ENCODE data around the gene GABARAPL1.

The GABARAPL1 gene

GRCh38 chr12:10256064-10256463 is 43.4 kb downstream of the GABARAPL1 start:
- no peak overlapping the region for H3K9ac ChIP-seq
- H3K4me2 ChIP-seq: no peak overlapping the region
- H3K4me1 ChIP-seq (ENCODE audit: low read depth, poor library complexity, severe bottlenecking): no peaks in the 10 kb centered on the region
- H3K79me2 ChIP-seq (ENCODE audit: insufficient read depth, low read depth): no peaks in the 10 kb centered on the region
- no peaks in the 10 kb centered on the region for H3K36me3 ChIP-seq (ENCODE audit: insufficient read depth)
- TF ChIP-seq, protein P1, sequence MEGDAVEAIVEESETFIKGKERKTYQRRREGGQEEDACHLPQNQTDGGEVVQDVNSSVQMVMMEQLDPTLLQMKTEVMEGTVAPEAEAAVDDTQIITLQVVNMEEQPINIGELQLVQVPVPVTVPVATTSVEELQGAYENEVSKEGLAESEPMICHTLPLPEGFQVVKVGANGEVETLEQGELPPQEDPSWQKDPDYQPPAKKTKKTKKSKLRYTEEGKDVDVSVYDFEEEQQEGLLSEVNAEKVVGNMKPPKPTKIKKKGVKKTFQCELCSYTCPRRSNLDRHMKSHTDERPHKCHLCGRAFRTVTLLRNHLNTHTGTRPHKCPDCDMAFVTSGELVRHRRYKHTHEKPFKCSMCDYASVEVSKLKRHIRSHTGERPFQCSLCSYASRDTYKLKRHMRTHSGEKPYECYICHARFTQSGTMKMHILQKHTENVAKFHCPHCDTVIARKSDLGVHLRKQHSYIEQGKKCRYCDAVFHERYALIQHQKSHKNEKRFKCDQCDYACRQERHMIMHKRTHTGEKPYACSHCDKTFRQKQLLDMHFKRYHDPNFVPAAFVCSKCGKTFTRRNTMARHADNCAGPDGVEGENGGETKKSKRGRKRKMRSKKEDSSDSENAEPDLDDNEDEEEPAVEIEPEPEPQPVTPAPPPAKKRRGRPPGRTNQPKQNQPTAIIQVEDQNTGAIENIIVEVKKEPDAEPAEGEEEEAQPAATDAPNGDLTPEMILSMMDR (conservative IDR thresholded peaks at IDR 0.05; ENCODE audit: low read depth, low read length): no peak
- H3K4me3 ChIP-seq (IDR thresholded peaks at IDR 0.05; ENCODE audit: insufficient read depth, low read depth, low read length): no peak overlapping the region
- no peak overlapping the region for H2AFZ ChIP-seq (ENCODE audit: low read depth)
- no peaks in the 10 kb centered on the region for H3K27me3 ChIP-seq (ENCODE audit: insufficient read depth, low read depth)
- H3K27ac ChIP-seq: no peak overlapping the region
- H4K20me1 ChIP-seq (ENCODE audit: insufficient read depth): no peaks in the 10 kb centered on the region

- no peaks in the 10 kb centered on the region for H3K4me1 ChIP-seq (ENCODE audit: low read depth, poor library complexity, severe bottlenecking)
- H4K20me1 ChIP-seq (ENCODE audit: insufficient read depth): no peaks in the 10 kb centered on the region
- TF ChIP-seq, protein P1 (conservative IDR thresholded peaks at IDR 0.05; ENCODE audit: low read depth, low read length): no peak
- no peak overlapping the region for H3K9ac ChIP-seq
- H3K27me3 ChIP-seq (ENCODE audit: insufficient read depth, low read depth): no peaks in the 10 kb centered on the region
- H3K79me2 ChIP-seq (ENCODE audit: insufficient read depth, low read depth): no peaks in the 10 kb centered on the region
- no peak overlapping the region for H3K27ac ChIP-seq
- no peak overlapping the region for H2AFZ ChIP-seq (ENCODE audit: low read depth)
- no peaks in the 10 kb centered on the region for H3K36me3 ChIP-seq (ENCODE audit: insufficient read depth)
- no peak overlapping the region for H3K4me3 ChIP-seq (IDR thresholded peaks at IDR 0.05; ENCODE audit: insufficient read depth, low read depth, low read length)
- no peak overlapping the region for H3K4me2 ChIP-seq
These were observed 48.2 kb downstream of the GABARAPL1 start for GRCh38 chr12:10260927-10261326.

DNA sequence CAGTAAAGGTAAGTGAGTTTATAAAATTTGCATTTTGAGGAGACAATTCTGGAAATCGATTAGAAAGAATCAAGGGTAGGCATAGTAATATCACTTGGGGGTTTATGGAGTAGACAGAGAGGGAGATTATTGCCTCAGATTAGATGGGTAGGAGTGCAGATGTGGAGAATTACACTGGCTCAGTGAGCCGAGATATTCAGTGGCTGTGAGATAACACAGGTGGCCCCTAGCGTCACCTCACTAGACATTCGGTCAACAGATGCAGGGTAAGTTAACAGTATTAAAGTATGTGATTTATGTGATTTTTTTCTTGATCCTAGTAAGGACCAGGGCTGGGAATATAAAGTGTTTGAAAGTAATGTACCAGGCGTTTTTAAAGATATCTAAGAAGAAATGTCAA is 55.4 kb downstream of the GABARAPL1 start:
- TF ChIP-seq, protein P1 (conservative IDR thresholded peaks at IDR 0.05; ENCODE audit: low read depth, low read length): no peak
- Histone ChIP-seq H4K20me1 (ENCODE audit: insufficient read depth) (no peaks in the 10 kb centered on the region), H3K4me2 (no peak overlapping the region), H3K27ac (no peak overlapping the region), H2AFZ (ENCODE audit: low read depth) (no peak overlapping the region), H3K27me3 (ENCODE audit: insufficient read depth, low read depth) (no peaks in the 10 kb centered on the region), H3K79me2 (ENCODE audit: insufficient read depth, low read depth) (no peaks in the 10 kb centered on the region), H3K4me1 (ENCODE audit: low read depth, poor library complexity, severe bottlenecking) (no peaks in the 10 kb centered on the region), H3K9ac (no peak overlapping the region), H3K36me3 (ENCODE audit: insufficient read depth) (no peaks in the 10 kb centered on the region), H3K4me3 (IDR thresholded peaks at IDR 0.05; ENCODE audit: insufficient read depth, low read depth, low read length) (no peak overlapping the region)

GRCh38 chr12:10272467-10272866 is 59.8 kb downstream of the GABARAPL1 start:
- H2AFZ ChIP-seq (ENCODE audit: low read depth): no peak overlapping the region
- no peaks in the 10 kb centered on the region for H3K79me2 ChIP-seq (ENCODE audit: insufficient read depth, low read depth)
- H3K4me1 ChIP-seq (ENCODE audit: low read depth, poor library complexity, severe bottlenecking): no peaks in the 10 kb centered on the region
- H3K4me3 ChIP-seq (IDR thresholded peaks at IDR 0.05; ENCODE audit: insufficient read depth, low read depth, low read length): no peak overlapping the region
- no peak overlapping the region for H3K9ac ChIP-seq
- no peaks in the 10 kb centered on the region for H4K20me1 ChIP-seq (ENCODE audit: insufficient read depth)
- no peaks in the 10 kb centered on the region for H3K27me3 ChIP-seq (ENCODE audit: insufficient read depth, low read depth)
- no peaks in the 10 kb centered on the region for H3K36me3 ChIP-seq (ENCODE audit: insufficient read depth)
- no peak overlapping the region for H3K27ac ChIP-seq
- TF ChIP-seq, protein P1 (conservative IDR thresholded peaks at IDR 0.05; ENCODE audit: low read depth, low read length): no peak
- no peak overlapping the region for H3K4me2 ChIP-seq

Measured in KMS-11 (cell line).